ENCODE results near the gene RDX.

DNA sequence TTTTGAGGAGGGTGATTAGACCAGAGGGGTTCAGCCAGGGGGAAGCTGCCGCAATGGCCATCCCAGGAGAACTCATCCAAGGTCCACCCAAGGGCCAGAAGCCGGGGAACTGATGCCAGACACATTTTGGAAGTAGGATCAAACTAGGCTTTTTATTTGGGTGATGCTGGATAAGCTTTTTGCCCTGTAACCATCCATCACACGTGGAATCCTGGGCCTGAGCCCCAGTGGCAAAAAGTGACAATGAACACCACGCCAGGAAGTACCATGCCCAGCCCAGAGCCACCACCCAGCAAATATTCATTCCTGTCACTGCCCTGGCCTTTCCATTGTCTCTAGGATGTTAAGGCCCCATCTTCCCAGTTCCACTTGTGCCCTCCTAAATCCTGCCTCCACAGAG is 117.3 kb downstream of the RDX start:
- TF ChIP-seq, protein P1, sequence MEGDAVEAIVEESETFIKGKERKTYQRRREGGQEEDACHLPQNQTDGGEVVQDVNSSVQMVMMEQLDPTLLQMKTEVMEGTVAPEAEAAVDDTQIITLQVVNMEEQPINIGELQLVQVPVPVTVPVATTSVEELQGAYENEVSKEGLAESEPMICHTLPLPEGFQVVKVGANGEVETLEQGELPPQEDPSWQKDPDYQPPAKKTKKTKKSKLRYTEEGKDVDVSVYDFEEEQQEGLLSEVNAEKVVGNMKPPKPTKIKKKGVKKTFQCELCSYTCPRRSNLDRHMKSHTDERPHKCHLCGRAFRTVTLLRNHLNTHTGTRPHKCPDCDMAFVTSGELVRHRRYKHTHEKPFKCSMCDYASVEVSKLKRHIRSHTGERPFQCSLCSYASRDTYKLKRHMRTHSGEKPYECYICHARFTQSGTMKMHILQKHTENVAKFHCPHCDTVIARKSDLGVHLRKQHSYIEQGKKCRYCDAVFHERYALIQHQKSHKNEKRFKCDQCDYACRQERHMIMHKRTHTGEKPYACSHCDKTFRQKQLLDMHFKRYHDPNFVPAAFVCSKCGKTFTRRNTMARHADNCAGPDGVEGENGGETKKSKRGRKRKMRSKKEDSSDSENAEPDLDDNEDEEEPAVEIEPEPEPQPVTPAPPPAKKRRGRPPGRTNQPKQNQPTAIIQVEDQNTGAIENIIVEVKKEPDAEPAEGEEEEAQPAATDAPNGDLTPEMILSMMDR (IDR thresholded peaks at IDR 0.05): no peak
- no peak for TF ChIP-seq MAFK (IDR thresholded peaks at IDR 0.05; ENCODE audit: partially characterized antibody)
- no peak for TF ChIP-seq EP300 (IDR thresholded peaks at IDR 0.05)
- no peak for TF ChIP-seq POLR2A (IDR thresholded peaks at IDR 0.05; ENCODE audit: low read length)
- no peak for TF ChIP-seq JUNB (IDR thresholded peaks at IDR 0.05)
- no peak for TF ChIP-seq HDAC2 (IDR thresholded peaks at IDR 0.05)
- TF ChIP-seq, protein P2, sequence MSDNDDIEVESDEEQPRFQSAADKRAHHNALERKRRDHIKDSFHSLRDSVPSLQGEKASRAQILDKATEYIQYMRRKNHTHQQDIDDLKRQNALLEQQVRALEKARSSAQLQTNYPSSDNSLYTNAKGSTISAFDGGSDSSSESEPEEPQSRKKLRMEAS (IDR thresholded peaks at IDR 0.05): no peak
- TF ChIP-seq ZFP36 (IDR thresholded peaks at IDR 0.05; ENCODE audit: borderline replicate concordance, partially characterized antibody): no peak
- no peak for TF ChIP-seq RCOR1 (IDR thresholded peaks at IDR 0.05; ENCODE audit: low read depth, low read length)
- no peak for TF ChIP-seq RFX5 (IDR thresholded peaks at IDR 0.05)

All from A549 (cell line).